Fibroblast of pulmonary artery (primary cell): Measurements from ENCODE around the gene HNF1A.

Source experiments
- DNase-seq: peaks from one replicate; pipeline ENCODE4 v3.0.0-alpha.2; 2010; ENCODE audit warnings: low read depth
- H3K4me3 ChIP-seq: replicated peaks from 2 replicates; pipeline ENCODE4 v1.5.1; 2011; ENCODE audit warnings: low read depth, mild to moderate bottlenecking, control low read depth, low read length, moderate library complexity
- CTCF ChIP-seq: IDR thresholded peaks from 2 replicates; pipeline ENCODE4 v1.5.1; 2011; ENCODE audit warnings: mild to moderate bottlenecking, control low read depth, low read length, inconsistent platforms; ENCODE audit errors: missing control alignments

Gene HNF1A

GRCh38 chr12:120936197-120936596, 42.1 kb upstream of the HNF1A start:
- DNase-seq = no peak
- no peak for TF ChIP-seq CTCF
- no peak overlapping the region for H3K4me3 ChIP-seq

DNA sequence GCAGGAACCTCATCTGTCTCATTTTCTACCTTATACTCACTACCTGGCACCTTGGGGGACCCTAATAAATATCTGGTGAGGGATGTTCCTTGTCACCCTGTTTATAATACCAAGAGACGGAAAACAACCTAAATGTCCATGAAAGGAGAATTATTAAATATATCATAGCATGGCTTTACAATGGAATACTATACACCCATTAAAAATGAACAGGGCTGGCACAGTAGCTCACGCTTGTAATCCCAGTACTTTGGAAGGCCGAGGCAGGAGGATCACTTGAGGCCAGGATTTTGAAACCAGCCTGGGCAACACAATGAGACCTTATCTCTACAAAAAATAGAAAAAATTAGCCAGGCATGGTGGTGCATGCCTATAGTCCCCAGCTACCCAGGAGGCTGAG, 39.8 kb upstream of the HNF1A start:
- no peak for DNase-seq
- H3K4me3 ChIP-seq = no peak overlapping the region
- no peak for TF ChIP-seq CTCF

DNA sequence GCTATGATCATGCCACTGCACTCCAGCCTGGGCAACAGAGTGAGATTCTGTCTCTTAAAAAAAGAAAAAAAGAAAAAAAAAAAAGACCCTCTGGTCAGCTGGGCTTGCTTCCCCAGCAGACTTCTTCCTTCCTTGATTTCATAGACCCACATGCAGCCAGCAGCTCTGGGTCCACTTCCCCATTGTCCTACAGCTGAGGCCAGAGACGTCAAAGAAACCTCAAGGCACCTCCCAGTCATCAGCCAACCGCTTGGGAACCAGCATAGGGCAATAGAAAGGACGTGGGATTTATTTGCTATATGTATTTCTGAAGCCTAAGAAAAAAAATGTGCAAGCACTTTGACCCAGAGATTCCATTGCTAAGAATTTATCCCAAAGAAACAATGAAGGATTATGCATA, 38.8 kb upstream of the HNF1A start:
- DNase-seq = no peak
- no peak overlapping the region for H3K4me3 ChIP-seq
- no peak for TF ChIP-seq CTCF

- DNase-seq = no peak
- no peak overlapping the region for H3K4me3 ChIP-seq
- TF ChIP-seq CTCF = no peak
Measured at GRCh38 chr12:120940006-120940405, 38.3 kb upstream of the HNF1A start.

- peak; percentile 7 for DNase-seq
- H3K4me3 ChIP-seq = no peak overlapping the region
- no peak for TF ChIP-seq CTCF
Measured at GRCh38 chr12:120940799-120941198, 37.5 kb upstream of the HNF1A start.

GRCh38 chr12:120941412-120941811, 36.9 kb upstream of the HNF1A start:
- no peak overlapping the region for H3K4me3 ChIP-seq
- no peak for DNase-seq
- TF ChIP-seq CTCF = no peak

DNA sequence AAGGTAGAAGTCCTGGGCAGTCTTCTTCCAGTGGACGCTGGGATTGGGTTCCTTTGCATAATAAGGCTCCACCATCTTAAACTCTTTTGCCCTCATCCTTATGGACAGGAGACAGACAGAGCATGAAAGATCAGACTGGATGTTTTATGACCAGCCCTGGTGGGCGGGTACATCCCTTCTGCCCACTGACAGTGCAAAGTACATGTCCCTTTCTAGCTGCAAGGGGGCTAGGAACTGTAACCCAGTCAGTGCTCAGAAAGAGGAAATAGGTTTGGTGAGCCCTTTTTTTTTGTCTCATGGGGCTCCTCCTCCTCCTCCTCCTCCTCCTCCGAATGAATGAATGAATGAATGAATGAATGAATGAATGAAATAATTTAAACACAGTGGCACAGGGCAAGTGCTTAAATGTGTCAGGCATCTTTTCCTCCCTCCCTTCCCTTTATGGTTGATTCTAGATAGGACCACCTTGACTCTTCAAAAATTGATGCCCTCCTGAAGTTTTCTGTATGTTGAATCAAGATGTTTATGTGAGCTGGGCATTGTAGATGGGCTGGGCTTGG, 36.4 kb upstream of the HNF1A start:
- DNase-seq = no peak
- TF ChIP-seq CTCF = no peak
- H3K4me3 ChIP-seq = no peak overlapping the region
